Karpas-422 (cell line): ENCODE measurements around the gene ACP7. TPM values are rescaled to one million over a fixed set of nuclear protein-coding genes. Genes with fewer than 3 reads are reported as not detected.
"Not testable (repeated sequence)": the region's sequence is repeated elsewhere in the genome, so short reads cannot be mapped to it uniquely, and the experiment has no call there.

ENCODE experiments used
- DNase-seq: peaks from one replicate; pipeline ENCODE4 v3.0.0-alpha.2; 2015
- H2AFZ ChIP-seq: fragments of 200-600 bp; sonication (generic); 2 replicates; pipeline ENCODE4 v1.6.1; 2014; ENCODE audit warnings: antibody characterized with exemption, low read length, mixed read lengths
- H3K27ac ChIP-seq: fragments of 200-600 bp; sonication (generic); 2 replicates; pipeline ENCODE4 v1.5.1; 2014; ENCODE audit warnings: mild to moderate bottlenecking, low read length, moderate library complexity
- H3K27me3 ChIP-seq: fragments of 200-600 bp; sonication (generic); 2 replicates; pipeline ENCODE4 v1.6.1; 2014; ENCODE audit warnings: low read length, mixed read lengths
- H3K36me3 ChIP-seq: fragments of 200-600 bp; sonication (generic); 2 replicates; pipeline ENCODE4 v1.6.1; 2014; ENCODE audit warnings: low read length, mixed read lengths; ENCODE audit not compliant: insufficient read depth
- H3K4me1 ChIP-seq: fragments of 200-600 bp; sonication (generic); 2 replicates; pipeline ENCODE4 v1.6.1; 2014; ENCODE audit warnings: mild to moderate bottlenecking, low read length, mixed read lengths
- H3K4me2 ChIP-seq: fragments of 200-600 bp; sonication (generic); 2 replicates; pipeline ENCODE4 v1.6.1; 2014; ENCODE audit warnings: low read length, low read depth, mild to moderate bottlenecking; ENCODE audit not compliant: poor library complexity, severe bottlenecking
- H3K4me3 ChIP-seq: fragments of 200-600 bp; sonication (generic); 2 replicates; pipeline ENCODE4 v1.5.1; 2014; ENCODE audit warnings: mild to moderate bottlenecking, antibody characterized with exemption, low read length, mixed read lengths
- H3K79me2 ChIP-seq: fragments of 200-600 bp; sonication (generic); 2 replicates; pipeline ENCODE4 v1.6.1; 2014; ENCODE audit warnings: mild to moderate bottlenecking, low read length, mixed read lengths
- H3K9ac ChIP-seq: fragments of 200-600 bp; sonication (generic); 2 replicates; pipeline ENCODE4 v1.6.0; 2014; ENCODE audit warnings: low read length
- H3K9me2 ChIP-seq: fragments of 200-600 bp; sonication (generic), shearing (Covaris generic); replicated peaks from 2 replicates; pipeline ENCODE4 v1.6.0; 2014; ENCODE audit warnings: mild to moderate bottlenecking, low read length, moderate library complexity; ENCODE audit not compliant: insufficient read depth
- H3K9me3 ChIP-seq: fragments of 300-700, 200-600 bp; sonication (generic); 2 replicates; pipeline ENCODE4 v1.6.1; 2014; ENCODE audit warnings: low read length, mixed read lengths
- H4K20me1 ChIP-seq: fragments of 200-600 bp; sonication (generic); 2 replicates; pipeline ENCODE4 v1.6.1; 2014; ENCODE audit warnings: mild to moderate bottlenecking, antibody characterized with exemption, low read length, low read depth; ENCODE audit not compliant: insufficient read depth
- total RNA-seq: library from RNA; depleted of rRNA; stranded (reverse); fragments of >200 nt; shearing (Covaris generic); gene quantifications from 2 replicates; pipeline ENCODE4 v1.2.3, GENCODE V29; 2014; ENCODE audit warnings: low replicate concordance

Gene ACP7
- total RNA-seq, 1 experiment from 2014 or later: not detected

DNA sequence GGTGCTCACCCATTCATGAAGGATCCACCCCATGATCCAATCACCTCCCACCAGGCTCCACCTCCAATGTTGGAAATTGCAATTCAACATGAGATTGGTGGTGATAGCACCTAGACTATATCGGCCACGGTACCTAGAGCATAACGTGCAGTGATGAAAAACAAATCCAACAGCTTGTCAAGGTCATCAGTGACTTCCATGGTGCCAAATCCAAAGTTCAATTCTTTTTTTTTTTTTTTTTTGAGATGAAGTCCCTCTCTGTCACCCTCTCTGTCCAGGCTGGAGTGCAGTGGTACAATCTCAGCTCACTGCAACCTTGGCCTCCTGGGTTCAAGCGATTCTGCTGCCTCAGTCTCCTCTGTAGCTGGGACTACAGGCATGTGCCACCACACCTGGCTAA, 17.1 kb upstream of the ACP7 start:
- H3K36me3 ChIP-seq: no peaks in the 10 kb centered on the region
- H3K79me2 ChIP-seq: no peaks in the 10 kb centered on the region
- no peaks in the 10 kb centered on the region for H3K9me2 ChIP-seq
- DNase-seq: no peak
- no peaks in the 10 kb centered on the region for H4K20me1 ChIP-seq
- H3K27me3 ChIP-seq: no peaks in the 10 kb centered on the region
- H3K4me1 ChIP-seq: no peaks in the 10 kb centered on the region
- no peaks in the 10 kb centered on the region for H3K9me3 ChIP-seq
- H3K4me2 ChIP-seq: no peak overlapping the region
- H3K9ac ChIP-seq: no peak overlapping the region
- no peak overlapping the region for H3K4me3 ChIP-seq
- no peak overlapping the region for H2AFZ ChIP-seq
- H3K27ac ChIP-seq: no peak overlapping the region

GRCh38 chr19:39068259-39068658, 15.9 kb upstream of the ACP7 start:
- H3K9me3 ChIP-seq, H2AFZ ChIP-seq, H3K27ac ChIP-seq, H3K4me3 ChIP-seq, DNase-seq, H3K4me1 ChIP-seq, H3K4me2 ChIP-seq, H3K36me3 ChIP-seq, H3K9ac ChIP-seq, H3K79me2 ChIP-seq, H3K9me2 ChIP-seq, H3K27me3 ChIP-seq, H4K20me1 ChIP-seq: not testable (repeated sequence)

- H3K4me2 ChIP-seq: no peak overlapping the region
- H3K9ac ChIP-seq: no peak overlapping the region
- H3K4me1 ChIP-seq: peaks cover 4% of the 10 kb centered on the region
- no peak overlapping the region for H2AFZ ChIP-seq
- no peaks in the 10 kb centered on the region for H3K9me2 ChIP-seq
- H3K27ac ChIP-seq: no peak overlapping the region
- no peaks in the 10 kb centered on the region for H3K79me2 ChIP-seq
- no peaks in the 10 kb centered on the region for H4K20me1 ChIP-seq
- no peaks in the 10 kb centered on the region for H3K9me3 ChIP-seq
- DNase-seq: no peak
- no peaks in the 10 kb centered on the region for H3K36me3 ChIP-seq
- H3K27me3 ChIP-seq: no peaks in the 10 kb centered on the region
- no peak overlapping the region for H3K4me3 ChIP-seq
Measured at GRCh38 chr19:39070888-39071287, 13.3 kb upstream of the ACP7 start.

DNA sequence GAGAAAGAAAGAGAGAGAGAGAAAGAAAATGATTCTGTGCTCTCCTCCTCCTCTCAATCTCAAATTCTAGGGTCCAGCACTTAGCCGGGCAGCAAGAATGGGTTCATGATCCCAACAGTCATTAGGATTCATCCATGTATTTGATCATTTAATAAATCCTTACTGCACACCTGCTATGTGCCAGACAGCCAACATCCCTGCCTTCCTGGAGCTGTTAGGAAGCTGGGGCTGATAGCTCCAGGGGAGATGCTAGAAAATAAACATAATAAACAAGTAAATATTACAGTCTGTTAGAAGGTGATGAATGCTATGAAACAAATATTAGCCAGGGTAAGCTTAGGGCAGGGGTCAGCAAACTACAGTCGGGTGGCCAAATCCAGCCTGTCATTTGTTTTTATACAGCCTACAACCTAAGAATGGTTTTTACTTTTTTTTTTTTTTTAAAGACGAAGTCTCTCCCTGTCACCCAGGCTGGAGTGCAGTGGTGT, 9.9 kb upstream of the ACP7 start:
- DNase-seq: no peak
- H3K9me2 ChIP-seq: no peaks in the 10 kb centered on the region
- no peak overlapping the region for H2AFZ ChIP-seq
- no peak overlapping the region for H3K4me3 ChIP-seq
- H3K4me1 ChIP-seq: peaks cover 4% of the 10 kb centered on the region
- no peak overlapping the region for H3K9ac ChIP-seq
- H3K36me3 ChIP-seq: no peaks in the 10 kb centered on the region
- no peaks in the 10 kb centered on the region for H3K27me3 ChIP-seq
- H3K4me2 ChIP-seq: no peak overlapping the region
- no peaks in the 10 kb centered on the region for H4K20me1 ChIP-seq
- H3K9me3 ChIP-seq: no peaks in the 10 kb centered on the region
- no peak overlapping the region for H3K27ac ChIP-seq
- H3K79me2 ChIP-seq: no peaks in the 10 kb centered on the region

DNA sequence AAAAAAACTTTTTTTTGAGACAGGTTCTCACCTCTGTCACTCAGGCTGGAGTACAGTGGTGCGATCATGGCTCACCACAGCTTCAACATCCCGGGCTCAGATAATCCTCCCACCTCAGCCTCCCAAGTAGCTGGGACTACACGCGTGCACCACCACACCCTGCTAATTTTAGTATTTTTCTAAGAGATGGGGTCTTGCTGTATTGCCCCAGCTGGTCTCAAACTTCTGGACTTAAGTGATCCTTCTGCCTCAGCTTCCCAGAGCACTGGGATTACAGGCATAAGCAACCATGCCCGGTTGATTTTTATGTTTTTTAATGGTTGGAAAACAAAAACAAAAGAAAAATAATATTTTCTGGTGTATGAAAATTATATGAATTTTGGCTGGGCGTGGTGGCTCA, 9.2 kb upstream of the ACP7 start:
- no peaks in the 10 kb centered on the region for H3K36me3 ChIP-seq
- no peaks in the 10 kb centered on the region for H3K79me2 ChIP-seq
- H3K27me3 ChIP-seq: no peaks in the 10 kb centered on the region
- H3K4me3 ChIP-seq: no peak overlapping the region
- no peak overlapping the region for H3K4me2 ChIP-seq
- no peak overlapping the region for H2AFZ ChIP-seq
- no peaks in the 10 kb centered on the region for H3K9me3 ChIP-seq
- H3K9ac ChIP-seq: no peak overlapping the region
- no peak overlapping the region for H3K27ac ChIP-seq
- no peak for DNase-seq
- no peaks in the 10 kb centered on the region for H4K20me1 ChIP-seq
- no peaks in the 10 kb centered on the region for H3K9me2 ChIP-seq
- peaks cover 4% of the 10 kb centered on the region for H3K4me1 ChIP-seq

GRCh38 chr19:39077323-39077722, 6.8 kb upstream of the ACP7 start:
- Histone ChIP-seq H3K36me3 (no peaks in the 10 kb centered on the region), H4K20me1 (no peaks in the 10 kb centered on the region), H3K79me2 (no peaks in the 10 kb centered on the region), H3K27ac (no peak overlapping the region), H3K9ac (no peak overlapping the region), H3K9me2 (no peaks in the 10 kb centered on the region), H3K4me3 (no peak overlapping the region), H3K4me2 (no peak overlapping the region), H3K9me3 (no peaks in the 10 kb centered on the region), H3K4me1 (peaks cover 7% of the 10 kb centered on the region), H3K27me3 (no peaks in the 10 kb centered on the region), H2AFZ (no peak overlapping the region)
- DNase-seq: no peak

DNA sequence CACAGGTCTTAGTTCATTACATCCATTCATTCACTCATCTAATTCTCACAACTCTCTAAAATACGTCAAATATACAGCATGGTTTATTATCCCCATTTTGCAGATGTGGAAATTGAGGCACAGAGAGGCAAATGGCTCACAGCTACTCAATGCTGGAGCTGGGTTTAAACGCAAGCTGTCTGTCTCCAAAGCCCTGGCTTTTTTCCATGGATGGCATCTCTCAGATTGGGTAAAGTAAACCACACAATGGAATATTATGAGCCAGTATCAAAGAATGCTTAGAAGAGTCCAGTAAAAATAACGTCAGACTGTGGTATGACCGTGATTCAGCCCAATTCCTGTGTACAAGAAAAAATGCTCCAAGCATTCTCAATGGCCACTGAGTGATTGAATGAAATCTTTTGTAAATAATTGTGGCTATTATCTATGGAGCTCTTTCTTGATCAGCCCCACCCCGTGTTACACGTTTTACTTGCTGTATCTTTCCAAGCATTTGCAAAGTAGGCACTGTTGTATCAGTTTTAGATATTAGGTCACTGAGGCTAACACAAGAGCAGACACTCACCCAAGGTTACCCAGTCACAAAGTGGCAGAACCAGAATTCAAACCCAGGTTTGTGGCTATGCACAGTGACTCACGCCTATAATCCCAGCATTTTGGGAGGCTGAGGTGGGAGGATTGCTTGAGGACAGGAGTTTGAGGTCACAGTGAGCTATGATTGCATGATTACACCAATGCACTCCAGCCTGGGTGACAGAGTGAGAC, 5.5 kb upstream of the ACP7 start:
- Histone ChIP-seq H3K9ac (no peak overlapping the region), H3K9me2 (no peaks in the 10 kb centered on the region), H4K20me1 (no peaks in the 10 kb centered on the region), H3K9me3 (no peaks in the 10 kb centered on the region), H2AFZ (no peak overlapping the region), H3K4me2 (no peak overlapping the region), H3K4me3 (no peak overlapping the region), H3K27me3 (no peaks in the 10 kb centered on the region), H3K27ac (no peak overlapping the region), H3K79me2 (no peaks in the 10 kb centered on the region), H3K36me3 (no peaks in the 10 kb centered on the region), H3K4me1 (peaks cover 4% of the 10 kb centered on the region)
- DNase-seq: no peak

GRCh38 chr19:39080431-39080830, 3.7 kb upstream of the ACP7 start:
- Histone ChIP-seq H3K4me1 (peaks cover 2% of the 10 kb centered on the region; the same call in 1 of the 2 replicates), H3K27ac (no peak overlapping the region), H3K27me3 (no peaks in the 10 kb centered on the region), H2AFZ (no peak overlapping the region), H3K4me3 (no peak overlapping the region), H3K36me3 (no peaks in the 10 kb centered on the region), H3K4me2 (no peak overlapping the region), H3K9ac (no peak overlapping the region), H4K20me1 (no peaks in the 10 kb centered on the region), H3K9me3 (no peaks in the 10 kb centered on the region), H3K9me2 (no peaks in the 10 kb centered on the region), H3K79me2 (no peaks in the 10 kb centered on the region)
- no peak for DNase-seq
